Lower leg skin (tissue), 3 donors: ENCODE measurements around the gene GPR155.

Source experiments
- CTCF ChIP-seq, 3 donors: fragments of 450-650 bp; IDR thresholded peaks; one replicate each; pipeline ENCODE4 v1.5.1; 2016; ENCODE audit warnings: antibody characterized with exemption in 3 of 3, mild to moderate bottlenecking in 3 of 3, moderate library complexity in 2 of 3
- POLR2A ChIP-seq, 2 donors: fragments of 450-650 bp; IDR thresholded peaks; one replicate each; pipeline ENCODE4 v1.6.1; 2016 to 2017; ENCODE audit warnings: antibody characterized with exemption in 2 of 2, mild to moderate bottlenecking in 1 of 2, moderate library complexity in 1 of 2

GRCh38 chr2:174412256-174412655 is 74.6 kb downstream of the GPR155 start:
- TF ChIP-seq POLR2A (IDR thresholded peaks at IDR 0.05) = no peak
- no peak for TF ChIP-seq CTCF (IDR thresholded peaks at IDR 0.05)
